ENCODE measurements around the gene C5orf22. TPM values are rescaled to one million over a fixed set of nuclear protein-coding genes. Genes with fewer than 3 reads are reported as not detected.

The C5orf22 gene
- total and polyA plus RNA-seq, 4 donors, result 10.0 to 29.8 (median 17.3) TPM

GRCh38 chr5:31551878-31552277 lies 19.8 kb downstream of the C5orf22 start:
- no peak overlapping the region for H3K9ac ChIP-seq (ENCODE audit: insufficient read depth in 1 of 2, low read length in 2 of 2)
- H3K4me3 ChIP-seq, result no peak overlapping the region
- DNase-seq (no peak), ATAC-seq (ENCODE audit: insufficient read depth, low FRiP score) (no peak)
- H3K4me1 ChIP-seq (ENCODE audit: control insufficient read depth in 5 of 5, insufficient read depth in 5 of 5, low read length in 5 of 5), result no peaks in the 10 kb centered on the region
- peaks cover 21 to 31% (median 25%) of the 10 kb centered on the region in 4 donors for H3K36me3 ChIP-seq (ENCODE audit: control insufficient read depth in 4 of 4, insufficient read depth in 4 of 4, low read length in 4 of 4)
- no peak overlapping the region for H3K27ac ChIP-seq (ENCODE audit: low read depth in 1 of 2, low read length in 1 of 2)
- WGBS, 2 donors, result 99 to 100% methylated on average over 3 of the region's 3 CpGs
- H3K27me3 ChIP-seq (ENCODE audit: control insufficient read depth in 3 of 3, insufficient read depth in 3 of 3, low read length in 2 of 3), result no peaks in the 10 kb centered on the region
- H3K9me3 ChIP-seq (ENCODE audit: control insufficient read depth in 4 of 4, insufficient read depth in 3 of 4, low read length in 3 of 4), result peaks cover 0 to 2% (median 0%) of the 10 kb centered on the region in 4 donors
- no peak for TF ChIP-seq CTCF (IDR thresholded peaks at IDR 0.05; ENCODE audit: control extremely low read depth, extremely low read depth)

- DNase-seq, result no peak
- Histone ChIP-seq H3K27me3 (ENCODE audit: control insufficient read depth in 3 of 3, insufficient read depth in 3 of 3, low read length in 2 of 3) (no peaks in the 10 kb centered on the region), H3K9me3 (ENCODE audit: control insufficient read depth in 4 of 4, insufficient read depth in 3 of 4, low read length in 3 of 4) (no peaks in the 10 kb centered on the region), H3K36me3 (ENCODE audit: control insufficient read depth in 4 of 4, insufficient read depth in 4 of 4, low read length in 4 of 4) (peaks cover 8 to 30% (median 24%) of the 10 kb centered on the region in 4 donors), H3K4me3 (no peak overlapping the region), H3K27ac (ENCODE audit: low read depth in 1 of 2, low read length in 1 of 2) (no peak overlapping the region), H3K9ac (ENCODE audit: insufficient read depth in 1 of 2, low read length in 2 of 2) (no peak overlapping the region), H3K4me1 (ENCODE audit: control insufficient read depth in 5 of 5, insufficient read depth in 5 of 5, low read length in 5 of 5) (no peaks in the 10 kb centered on the region)
- TF ChIP-seq CTCF (IDR thresholded peaks at IDR 0.05; ENCODE audit: control extremely low read depth, extremely low read depth), result no peak
- ATAC-seq (ENCODE audit: insufficient read depth, low FRiP score), result no peak
Measured at GRCh38 chr5:31553863-31554262, 21.8 kb downstream of the C5orf22 start.

- Histone ChIP-seq H3K27me3 (ENCODE audit: control insufficient read depth in 3 of 3, insufficient read depth in 3 of 3, low read length in 2 of 3) (no peaks in the 10 kb centered on the region), H3K27ac (ENCODE audit: low read depth in 1 of 2, low read length in 1 of 2) (no peak overlapping the region), H3K36me3 (ENCODE audit: control insufficient read depth in 4 of 4, insufficient read depth in 4 of 4, low read length in 4 of 4) (peaks cover 7 to 30% (median 24%) of the 10 kb centered on the region in 4 donors), H3K4me3 (no peak overlapping the region), H3K9ac (ENCODE audit: insufficient read depth in 1 of 2, low read length in 2 of 2) (no peak overlapping the region), H3K4me1 (ENCODE audit: control insufficient read depth in 5 of 5, insufficient read depth in 5 of 5, low read length in 5 of 5) (no peaks in the 10 kb centered on the region), H3K9me3 (ENCODE audit: control insufficient read depth in 4 of 4, insufficient read depth in 3 of 4, low read length in 3 of 4) (no peaks in the 10 kb centered on the region)
- TF ChIP-seq CTCF (IDR thresholded peaks at IDR 0.05; ENCODE audit: control extremely low read depth, extremely low read depth), result no peak
- WGBS, 2 donors, result 98 to 100% methylated on average over 1 of the region's 1 CpG
- DNase-seq (no peak), ATAC-seq (ENCODE audit: insufficient read depth, low FRiP score) (no peak)
Measured at GRCh38 chr5:31554552-31554951, 22.5 kb downstream of the C5orf22 start.

- ATAC-seq (ENCODE audit: insufficient read depth, low FRiP score), result no peak
- peaks cover 3 to 27% (median 21%) of the 10 kb centered on the region in 4 donors for H3K36me3 ChIP-seq (ENCODE audit: control insufficient read depth in 4 of 4, insufficient read depth in 4 of 4, low read length in 4 of 4)
- WGBS, 2 donors, result 79 to 89% methylated on average over 3 of the region's 3 CpGs
Measured at GRCh38 chr5:31556461-31556860, 24.4 kb downstream of the C5orf22 start.

More at GRCh38 chr5:31556461-31556860, 24.4 kb downstream of the C5orf22 start:
- H3K9me3 ChIP-seq (ENCODE audit: control insufficient read depth in 4 of 4, insufficient read depth in 3 of 4, low read length in 3 of 4), result no peaks in the 10 kb centered on the region
- no peak overlapping the region for H3K9ac ChIP-seq (ENCODE audit: insufficient read depth in 1 of 2, low read length in 2 of 2)
- H3K27me3 ChIP-seq (ENCODE audit: control insufficient read depth in 3 of 3, insufficient read depth in 3 of 3, low read length in 2 of 3), result no peaks in the 10 kb centered on the region
- H3K4me3 ChIP-seq, result no peak overlapping the region
- DNase-seq, result no peak
- H3K4me1 ChIP-seq (ENCODE audit: control insufficient read depth in 5 of 5, insufficient read depth in 5 of 5, low read length in 5 of 5), result no peaks in the 10 kb centered on the region
- H3K27ac ChIP-seq (ENCODE audit: low read depth in 1 of 2, low read length in 1 of 2), result no peak overlapping the region
- TF ChIP-seq CTCF (IDR thresholded peaks at IDR 0.05; ENCODE audit: control extremely low read depth, extremely low read depth), result no peak
